Endometrium (tissue), 2 donors: ENCODE measurements around the gene STK16.

ENCODE experiments used
- FAIRE-seq: peaks from 2 replicates; lab custom pipeline; 2012; peaks lifted over from hg19 to GRCh38; lab: Jason Lieb, UNC
- donor health status: control.
- donor health status: control.

STK16 gene

DNA sequence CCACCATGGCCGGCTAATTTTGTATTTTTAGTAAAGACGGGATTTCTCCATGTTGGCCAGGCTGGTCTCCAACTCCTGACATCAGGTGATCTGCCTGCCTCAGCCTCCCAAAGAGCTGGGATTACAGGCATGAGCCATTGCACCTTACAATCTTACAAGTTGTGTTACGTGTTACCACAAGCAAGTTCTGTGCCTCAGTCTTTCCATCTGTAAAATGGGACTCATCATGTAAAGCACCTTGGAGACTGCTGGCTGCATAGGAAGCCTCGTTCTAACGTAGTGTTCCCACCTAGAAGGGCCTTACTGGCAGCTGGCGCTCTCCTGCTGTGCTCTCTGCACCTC is 43.9 kb downstream of the STK16 start:
- no peak for FAIRE-seq

- peak; percentile 91 for FAIRE-seq
Measured at GRCh38 chr2:219289537-219290361, 44.5 kb downstream of the STK16 start.

DNA sequence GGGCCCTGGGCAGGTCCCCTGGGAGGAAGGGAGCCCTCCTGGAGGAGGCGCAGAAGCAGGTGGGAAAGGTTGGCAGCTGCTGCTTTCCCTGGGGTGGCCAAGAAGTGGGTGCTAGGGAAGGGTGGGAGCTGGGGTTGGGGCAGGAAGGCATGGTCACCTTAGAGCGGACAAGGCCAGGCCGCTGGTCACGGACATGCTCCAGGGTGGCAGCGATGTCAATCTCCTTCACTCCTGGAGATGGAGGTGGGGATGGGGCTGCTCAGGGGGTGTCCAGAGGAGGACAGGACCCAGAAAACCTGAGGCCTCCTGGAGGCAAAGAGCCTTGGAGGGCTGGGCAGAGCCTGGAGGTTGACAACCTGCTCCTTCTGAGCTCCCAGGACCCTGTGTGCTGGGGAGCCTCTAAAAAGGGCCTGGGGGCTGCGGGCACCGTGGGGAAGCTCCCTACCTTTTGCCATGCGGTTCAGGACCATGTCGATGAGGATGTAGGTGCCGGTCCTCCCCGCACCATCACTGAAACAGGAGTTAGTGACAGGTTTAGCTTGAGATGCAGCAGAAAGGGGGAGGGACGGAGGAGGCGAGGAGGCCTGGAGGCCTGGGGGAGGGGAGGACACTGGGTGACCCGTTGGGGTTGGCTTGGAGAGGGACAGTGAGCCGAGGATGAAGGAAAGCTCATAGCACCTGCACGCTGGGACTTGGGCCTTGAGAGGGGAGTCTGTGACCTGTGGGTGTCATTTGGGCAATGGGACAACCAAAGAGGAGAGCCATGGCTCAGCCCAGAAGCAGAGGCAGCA is 45.3 kb downstream of the STK16 start:
- FAIRE-seq: no peak

DNA sequence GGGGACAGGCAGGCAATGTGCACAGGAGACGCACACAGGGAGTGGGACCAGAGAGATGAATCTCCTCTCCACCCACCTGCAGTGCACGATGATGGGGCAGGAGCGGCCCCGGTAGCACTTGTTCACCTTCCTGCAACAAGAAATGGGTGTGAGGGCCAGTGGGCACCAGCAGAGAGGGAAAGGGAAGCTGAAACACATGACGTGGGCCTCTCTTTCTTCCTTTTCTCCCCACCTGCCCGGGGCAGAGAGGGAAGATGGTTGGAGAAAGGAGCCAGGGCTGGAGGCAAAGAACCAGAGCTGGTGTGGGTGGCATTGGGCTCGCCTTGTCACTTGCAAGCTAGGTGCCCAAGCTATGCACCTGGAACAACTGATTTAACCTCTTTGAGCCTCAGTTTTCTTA is 46.1 kb downstream of the STK16 start:
- no peak for FAIRE-seq

DNA sequence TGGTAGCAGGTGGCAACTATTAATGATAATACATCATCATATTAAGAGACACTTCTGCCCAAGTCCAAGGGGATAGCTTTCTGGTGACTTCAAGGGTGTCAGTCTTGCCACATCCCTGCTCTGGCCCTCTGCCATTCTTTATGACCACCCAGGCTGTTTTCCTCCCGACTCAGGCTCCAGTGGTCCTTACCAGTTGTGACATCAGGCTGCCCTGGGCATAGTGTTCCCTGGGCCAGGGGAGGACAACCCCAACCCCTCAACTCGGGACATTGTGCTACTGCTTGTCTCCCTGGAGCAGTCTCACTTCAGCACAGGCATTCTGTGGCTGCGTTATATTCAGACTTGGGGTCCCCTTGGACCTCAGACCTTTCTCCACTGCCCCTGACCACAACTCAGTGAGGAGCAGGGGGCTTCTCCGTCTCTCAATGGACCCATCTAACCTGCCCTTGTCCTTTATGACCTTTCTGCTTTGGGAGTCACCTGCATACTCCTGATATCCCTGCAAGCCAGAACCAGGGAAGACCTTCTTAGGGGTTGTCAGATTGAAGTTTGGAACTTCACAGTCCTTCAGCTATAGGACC is 46.7 kb downstream of the STK16 start:
- FAIRE-seq: no peak

- FAIRE-seq: no peak
Measured at GRCh38 chr2:219292616-219293015, 47.3 kb downstream of the STK16 start.

GRCh38 chr2:219293736-219294231 is 48.5 kb downstream of the STK16 start:
- no peak for FAIRE-seq

DNA sequence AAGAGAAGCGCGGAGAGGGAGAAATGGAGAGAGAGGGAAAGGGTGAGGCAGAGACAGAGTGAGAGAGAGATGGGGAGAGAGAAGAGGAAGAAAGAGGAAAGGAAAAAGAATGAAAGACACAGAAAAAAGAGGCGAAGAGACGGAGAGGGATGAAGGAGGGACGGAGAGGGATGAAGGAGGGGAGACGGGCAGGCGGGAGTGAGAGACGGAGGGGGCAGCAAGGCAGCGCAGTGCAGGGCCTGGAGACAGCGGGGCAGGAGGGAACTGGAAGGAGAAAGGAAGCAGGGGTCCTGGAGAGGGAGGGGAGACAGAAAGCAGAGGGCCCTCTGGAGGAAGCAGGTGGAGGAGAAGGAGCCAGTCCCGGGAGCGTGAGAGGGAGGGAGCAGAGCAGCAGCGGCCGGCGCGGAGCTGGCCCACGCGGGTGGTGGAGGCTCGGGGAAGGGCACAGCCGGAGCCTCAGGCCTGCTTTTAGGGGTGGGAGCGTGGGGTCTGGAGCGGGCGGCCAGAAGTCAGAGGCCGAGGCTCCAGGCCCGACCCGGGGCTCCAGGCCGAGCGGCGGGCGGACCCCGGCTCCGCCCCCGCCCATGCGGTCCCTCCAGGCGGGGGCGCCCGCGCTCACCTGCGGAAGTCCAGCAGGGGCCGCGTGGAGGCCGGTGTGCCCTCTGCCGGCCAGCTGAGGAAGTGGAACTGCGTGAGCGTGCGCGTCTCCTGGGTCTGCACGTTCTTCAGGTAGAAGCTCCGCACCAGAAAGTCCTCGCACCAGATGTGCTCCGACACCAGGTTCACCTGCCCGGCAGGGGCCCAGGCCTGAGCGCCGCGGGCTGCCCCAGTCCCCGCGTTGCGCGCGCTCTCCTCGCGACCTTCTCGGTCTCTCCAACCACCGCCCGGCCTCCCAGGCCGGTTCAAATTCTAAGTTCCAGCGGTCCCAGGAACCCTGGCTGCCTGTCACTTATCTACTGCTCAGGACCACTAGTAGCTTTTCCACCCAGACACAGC is 49.4 kb downstream of the STK16 start:
- FAIRE-seq: no peak

GRCh38 chr2:219296142-219296541 is 50.9 kb downstream of the STK16 start:
- FAIRE-seq: no peak

DNA sequence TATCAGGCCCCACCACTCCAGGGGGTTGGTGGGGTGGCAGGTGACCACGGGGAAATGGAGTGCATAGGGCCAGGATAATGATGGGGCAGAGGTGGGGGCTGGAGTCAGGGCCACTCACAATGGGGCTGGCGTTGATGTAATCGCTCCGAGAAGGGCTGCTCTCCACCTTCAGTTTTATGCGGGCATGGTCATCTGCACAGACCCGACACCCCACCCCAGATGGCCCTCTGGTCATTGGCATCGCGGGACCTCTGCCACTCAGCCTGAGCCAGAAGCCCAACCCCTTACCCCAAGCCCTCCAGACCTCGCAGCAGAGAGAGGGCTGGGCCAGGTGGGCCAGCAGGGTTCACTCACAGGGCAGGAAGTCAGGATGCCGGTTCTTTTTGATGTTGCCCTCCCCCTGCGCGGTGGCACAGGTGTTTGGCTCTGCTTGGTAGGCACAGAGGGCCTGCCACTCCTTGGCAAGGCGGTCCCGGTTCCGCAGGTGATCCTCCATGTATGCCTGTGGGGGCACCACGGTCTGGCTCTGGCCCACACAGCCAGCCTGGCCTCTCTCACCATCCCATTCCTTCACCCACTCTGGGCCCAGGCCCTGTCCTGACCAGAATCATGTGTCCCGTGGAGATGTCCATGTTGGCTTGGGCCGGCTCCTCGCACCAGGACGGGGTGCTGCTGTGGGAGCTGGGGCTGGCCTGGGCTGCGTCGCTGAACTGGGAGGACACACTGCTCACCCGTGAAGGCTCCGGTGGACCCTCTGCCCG is 51.5 kb downstream of the STK16 start:
- FAIRE-seq: no peak

DNA sequence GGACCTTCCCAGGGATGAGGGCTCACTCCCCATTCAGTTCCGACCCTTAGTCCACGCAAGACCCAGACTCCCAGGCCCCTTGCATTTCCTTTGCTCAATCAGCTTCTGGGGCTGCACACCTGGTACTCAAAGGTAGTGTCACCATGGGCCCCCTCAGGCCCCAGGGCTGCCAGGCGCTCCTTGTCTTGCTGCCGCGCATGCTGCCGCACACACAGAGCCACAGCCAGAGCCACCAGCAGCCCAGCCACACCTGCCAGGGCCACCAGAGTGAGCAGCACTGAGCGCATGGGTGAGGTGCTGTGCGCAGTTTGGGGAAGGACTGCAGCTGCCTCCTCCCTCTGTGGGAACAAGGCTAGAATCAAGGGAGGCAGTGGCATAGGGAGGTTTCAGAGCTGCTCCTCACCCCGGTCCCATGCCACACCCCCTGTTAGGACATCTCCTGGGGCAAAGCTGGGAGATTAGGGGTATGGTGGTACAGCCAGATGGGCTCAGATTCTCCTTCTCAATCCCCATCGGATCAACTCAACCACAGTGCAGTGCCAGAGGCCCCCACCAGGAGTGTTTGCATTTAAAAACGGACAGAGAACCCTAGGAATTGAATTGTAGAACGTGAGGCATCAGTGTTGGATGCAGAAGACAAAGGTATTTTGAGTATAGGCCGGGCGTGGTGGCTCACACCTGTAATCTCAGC is 52.6 kb downstream of the STK16 start:
- no peak for FAIRE-seq

DNA sequence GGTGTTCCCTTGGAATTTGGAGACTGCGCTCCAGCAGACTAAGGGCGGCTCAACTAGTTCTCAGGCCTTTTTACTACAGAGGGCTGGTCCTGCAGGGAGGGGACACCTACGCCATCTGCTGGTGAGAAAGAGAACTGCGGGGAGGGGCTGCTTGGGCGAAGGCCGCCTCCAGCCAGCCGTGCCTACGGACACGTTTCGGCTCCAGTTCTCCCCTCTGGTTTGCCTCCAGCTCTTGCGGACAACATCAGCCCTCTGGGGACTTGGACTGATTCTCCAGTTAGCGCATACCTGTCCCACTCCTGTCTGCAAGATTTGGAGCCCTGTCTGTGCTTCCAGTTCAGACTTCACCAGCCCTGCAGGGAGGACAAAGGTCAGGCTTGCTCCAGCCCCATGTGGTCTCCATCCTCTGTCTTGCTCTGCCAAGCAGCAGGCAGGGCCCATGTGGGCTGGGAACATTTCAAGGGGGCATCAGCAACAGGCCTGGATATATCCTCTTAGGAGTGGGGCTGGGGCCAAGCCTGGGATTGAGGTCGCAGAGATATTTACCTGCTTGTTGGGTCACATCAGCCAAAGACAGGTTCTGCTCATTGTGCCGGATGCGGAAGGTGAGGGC is 53.6 kb downstream of the STK16 start:
- FAIRE-seq: peak; percentile 59

GRCh38 chr2:219299372-219299760 is 54.1 kb downstream of the STK16 start:
- no peak for FAIRE-seq
